Keratinocyte (primary cell): ENCODE results near the gene MYO1C. TPM values are rescaled to one million over a fixed set of nuclear protein-coding genes. Genes with fewer than 3 reads are reported as not detected.

ENCODE experiments used
- DNase-seq: peaks from one replicate; pipeline ENCODE4 v3.0.0-alpha.2; 2011; ENCODE audit warnings: low read depth, missing footprints, low spot score
- FAIRE-seq: peaks from 2 replicates; lab custom pipeline; 2011; peaks lifted over from hg19 to GRCh38; lab: Jason Lieb, UNC
- H2AFZ ChIP-seq: 2 replicates; pipeline ENCODE4 v1.6.0; 2012; ENCODE audit warnings: low read length, control low read depth, inconsistent platforms; ENCODE audit not compliant: control insufficient read depth
- H3K27ac ChIP-seq: 2 replicates; pipeline ENCODE4 v1.5.1; 2011; ENCODE audit warnings: low read length; ENCODE audit not compliant: control insufficient read depth, insufficient read depth
- H3K27me3 ChIP-seq: 3 replicates; pipeline ENCODE4 v1.6.0; 2011; ENCODE audit warnings: low read length; ENCODE audit not compliant: control insufficient read depth, insufficient read depth; ENCODE audit errors: extremely low read depth
- H3K36me3 ChIP-seq, 2 experiments: 2 replicates in 1 of 2; 3 replicates in 1 of 2; pipeline ENCODE4 v1.5.1; 2011; ENCODE audit warnings: low read length in 2 of 2, mild to moderate bottlenecking in 1 of 2; ENCODE audit not compliant: control insufficient read depth in 2 of 2, insufficient read depth in 2 of 2; ENCODE audit errors: extremely low read depth in 1 of 2
- H3K4me1 ChIP-seq: 3 replicates; pipeline ENCODE4 v1.5.1; 2011; ENCODE audit warnings: low read length; ENCODE audit not compliant: control insufficient read depth, insufficient read depth; ENCODE audit errors: extremely low read depth
- H3K4me2 ChIP-seq: 3 replicates; pipeline ENCODE4 v1.6.0; 2011; ENCODE audit warnings: low read depth, low read length; ENCODE audit not compliant: control insufficient read depth, insufficient read depth; ENCODE audit errors: extremely low read depth
- H3K4me3 ChIP-seq, 3 experiments: fragments of 200-600 bp in 1 of 3; sonication (generic) in 1 of 3; 2 replicates in 2 of 3; 3 replicates in 1 of 3; pipeline ENCODE4 v1.5.1; 2011 to 2016; ENCODE audit warnings: low read length in 3 of 3, mild to moderate bottlenecking in 3 of 3, control low read depth in 2 of 3, inconsistent platforms in 1 of 3, low read depth in 1 of 3, mixed read lengths in 1 of 3, mixed run types in 1 of 3, moderate library complexity in 1 of 3; ENCODE audit not compliant: control insufficient read depth in 2 of 3, insufficient read depth in 2 of 3; ENCODE audit errors: extremely low read depth in 1 of 3
- H3K79me2 ChIP-seq: 2 replicates; pipeline ENCODE4 v1.6.0; 2012; ENCODE audit warnings: low read length; ENCODE audit not compliant: control insufficient read depth, insufficient read depth
- H3K9ac ChIP-seq: 3 replicates; pipeline ENCODE4 v1.6.0; 2011; ENCODE audit warnings: low read length; ENCODE audit not compliant: control insufficient read depth, insufficient read depth; ENCODE audit errors: extremely low read depth
- H3K9me1 ChIP-seq: 3 replicates; pipeline ENCODE4 v1.6.0; 2011; ENCODE audit warnings: low read length; ENCODE audit not compliant: control insufficient read depth, insufficient read depth; ENCODE audit errors: extremely low read depth
- H3K9me3 ChIP-seq: 2 replicates; pipeline ENCODE4 v1.5.1; 2012; ENCODE audit warnings: low read depth, low read length; ENCODE audit not compliant: control insufficient read depth
- H4K20me1 ChIP-seq: 3 replicates; pipeline ENCODE4 v1.6.0; 2011; ENCODE audit warnings: low read length; ENCODE audit not compliant: control insufficient read depth, insufficient read depth; ENCODE audit errors: extremely low read depth
- EZH2 ChIP-seq: IDR thresholded peaks from one replicate; pipeline ENCODE4 v1.6.1; 2012; ENCODE audit warnings: inconsistent platforms, mild to moderate bottlenecking, low read length, moderate library complexity
- dilution Hi-C: fragments of 300-500 bp; cut with MboI; formaldehyde crosslinking; loops from one replicate; pipeline ENCODE4 v1.7.0; 2020; ENCODE audit warnings: low sequenced_read_pairs; ENCODE audit not compliant: extremely low pct_ligation_motif_present
- polyA plus RNA-seq, 5 experiments: library from polyadenylated mRNA; depleted of rRNA in 3 of 5; stranded (reverse) in 3 of 5; stranded (forward) in 1 of 5; unstranded in 1 of 5; fragments of >200 nt; gene quantifications; 1 replicate in 1 of 5; 2 replicates in 3 of 5; 3 replicates in 1 of 5; pipeline versions ENCODE4 v1.2.1 to v1.2.3, GENCODE V29; 2011 to 2012; ENCODE audit warnings: missing spikeins in 2 of 5, low read depth in 1 of 5, low replicate concordance in 1 of 5
- TF ChIP-seq, protein P1 (sequence below), 3 experiments: IDR thresholded peaks in 1 of 3; conservative IDR thresholded peaks in 1 of 3; optimal IDR thresholded peaks in 1 of 3; 2 replicates in 2 of 3; 3 replicates in 1 of 3; pipeline versions ENCODE3 to v1.5.1; 2011; ENCODE audit warnings: low read length in 3 of 3, mild to moderate bottlenecking in 3 of 3, moderate library complexity in 2 of 3, control low read depth in 1 of 3, inconsistent platforms in 1 of 3; ENCODE audit not compliant: insufficient read depth in 2 of 3; ENCODE audit errors: extremely low read depth in 1 of 3

The MYO1C gene
- polyA plus RNA-seq, 1 donor (not counting 4 experiments of a cell fraction or from before 2014, with no cell fraction given): 101 TPM

DNA sequence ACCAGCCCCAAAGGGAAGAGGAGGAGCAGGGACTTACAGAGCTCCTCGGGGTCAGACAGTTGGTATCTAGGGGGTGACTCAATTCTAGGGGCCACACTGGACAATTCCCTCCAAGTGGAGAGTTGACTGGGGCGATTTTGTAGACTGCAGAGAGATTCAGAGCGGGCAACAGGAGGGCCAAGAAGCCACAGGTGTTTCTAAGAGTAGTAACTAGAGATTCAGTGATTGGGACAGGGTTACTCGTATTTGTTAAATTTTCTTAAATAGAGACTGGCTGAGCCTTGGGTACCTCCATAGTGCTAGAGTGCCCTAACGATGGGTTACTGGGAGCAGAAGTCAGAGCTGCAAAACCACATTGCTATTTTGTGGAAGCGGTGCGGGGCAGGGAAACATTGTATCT, 27.2 kb upstream of the MYO1C start:
- TF ChIP-seq EZH2: no peak
- TF ChIP-seq, protein P1, sequence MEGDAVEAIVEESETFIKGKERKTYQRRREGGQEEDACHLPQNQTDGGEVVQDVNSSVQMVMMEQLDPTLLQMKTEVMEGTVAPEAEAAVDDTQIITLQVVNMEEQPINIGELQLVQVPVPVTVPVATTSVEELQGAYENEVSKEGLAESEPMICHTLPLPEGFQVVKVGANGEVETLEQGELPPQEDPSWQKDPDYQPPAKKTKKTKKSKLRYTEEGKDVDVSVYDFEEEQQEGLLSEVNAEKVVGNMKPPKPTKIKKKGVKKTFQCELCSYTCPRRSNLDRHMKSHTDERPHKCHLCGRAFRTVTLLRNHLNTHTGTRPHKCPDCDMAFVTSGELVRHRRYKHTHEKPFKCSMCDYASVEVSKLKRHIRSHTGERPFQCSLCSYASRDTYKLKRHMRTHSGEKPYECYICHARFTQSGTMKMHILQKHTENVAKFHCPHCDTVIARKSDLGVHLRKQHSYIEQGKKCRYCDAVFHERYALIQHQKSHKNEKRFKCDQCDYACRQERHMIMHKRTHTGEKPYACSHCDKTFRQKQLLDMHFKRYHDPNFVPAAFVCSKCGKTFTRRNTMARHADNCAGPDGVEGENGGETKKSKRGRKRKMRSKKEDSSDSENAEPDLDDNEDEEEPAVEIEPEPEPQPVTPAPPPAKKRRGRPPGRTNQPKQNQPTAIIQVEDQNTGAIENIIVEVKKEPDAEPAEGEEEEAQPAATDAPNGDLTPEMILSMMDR (optimal IDR thresholded peaks at IDR 0.05 in 1 of 3, IDR thresholded peaks at IDR 0.05 in 1 of 3, conservative IDR thresholded peaks at IDR 0.05 in 1 of 3; ENCODE audit: extremely low read depth in 1 of 3, insufficient read depth in 2 of 3, low read length in 3 of 3): no peak
- no peaks in the 10 kb centered on the region for H3K9me3 ChIP-seq
- H2AFZ ChIP-seq: no peak overlapping the region
- H3K4me1 ChIP-seq: peaks cover 16% of the 10 kb centered on the region
- H4K20me1 ChIP-seq: peaks cover 2% of the 10 kb centered on the region
- H3K4me2 ChIP-seq: no peak overlapping the region
- no peak overlapping the region for H3K4me3 ChIP-seq
- H3K9ac ChIP-seq: no peak overlapping the region
- H3K27me3 ChIP-seq: no peaks in the 10 kb centered on the region
- dilution Hi-C loops: no loop called here
- peaks cover 22% of the 10 kb centered on the region for H3K79me2 ChIP-seq
- H3K36me3 ChIP-seq: peaks cover 14 to 19% of the 10 kb centered on the region in 2 experiments
- no peaks in the 10 kb centered on the region for H3K9me1 ChIP-seq
- H3K27ac ChIP-seq: no peak overlapping the region
- FAIRE-seq (no peak), DNase-seq (no peak)

DNA sequence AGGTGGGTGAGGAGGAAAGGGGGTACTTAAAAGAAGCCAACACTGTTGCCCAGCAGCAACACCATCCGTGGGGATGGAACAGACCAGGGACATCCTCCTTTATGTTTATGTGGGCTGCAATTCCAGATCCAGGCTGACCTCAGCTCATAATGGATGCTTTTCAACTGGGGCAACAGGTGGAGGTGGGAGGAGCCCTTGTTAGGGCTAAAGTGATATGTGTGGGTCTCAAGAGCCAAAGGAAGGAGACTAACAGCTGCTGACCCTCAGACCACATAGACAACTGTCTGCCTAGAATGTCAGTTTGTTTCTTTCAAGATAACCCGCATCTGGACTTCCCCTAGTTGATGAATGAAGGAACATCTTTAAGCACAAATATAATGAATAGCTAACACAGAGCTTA, 25.9 kb upstream of the MYO1C start:
- Histone ChIP-seq H2AFZ (no peak overlapping the region), H3K4me1 (peaks cover 17% of the 10 kb centered on the region), H3K9me1 (no peaks in the 10 kb centered on the region), H3K9me3 (no peaks in the 10 kb centered on the region), H3K27me3 (no peaks in the 10 kb centered on the region), H3K4me2 (no peak overlapping the region), H3K79me2 (peaks cover 30% of the 10 kb centered on the region), H3K4me3 (no peak overlapping the region), H4K20me1 (peaks cover 2% of the 10 kb centered on the region), H3K36me3 (peaks cover 15 to 23% of the 10 kb centered on the region in 2 experiments), H3K27ac (no peak overlapping the region), H3K9ac (no peak overlapping the region)
- TF ChIP-seq EZH2: no peak
- TF ChIP-seq, protein P1 (optimal IDR thresholded peaks at IDR 0.05 in 1 of 3, IDR thresholded peaks at IDR 0.05 in 1 of 3, conservative IDR thresholded peaks at IDR 0.05 in 1 of 3; ENCODE audit: extremely low read depth in 1 of 3, insufficient read depth in 2 of 3, low read length in 3 of 3): no peak
- FAIRE-seq (no peak), DNase-seq (no peak)
- dilution Hi-C loops: no loop called here
